Measurements from ENCODE around the gene CALCR.
"Not testable (repeated sequence)": the region's sequence is repeated elsewhere in the genome, so short reads cannot be mapped to it uniquely, and the experiment has no call there.

The CALCR gene

GRCh38 chr7:93559639-93560491 is 14.7 kb downstream of the CALCR start:
- no peak for DNase-seq

- DNase-seq, result peak; percentile 3
Observed at GRCh38 chr7:93558705-93559614, 15.6 kb downstream of the CALCR start.

- no peak for DNase-seq
Observed at GRCh38 chr7:93551931-93552330, 22.6 kb downstream of the CALCR start.

GRCh38 chr7:93551063-93551895 is 23.2 kb downstream of the CALCR start:
- peak; percentile 48 for DNase-seq

- no peak for DNase-seq
Observed at GRCh38 chr7:93547716-93548115, 26.8 kb downstream of the CALCR start.

GRCh38 chr7:93544691-93545090 is 29.8 kb downstream of the CALCR start:
- no peak for DNase-seq

DNA sequence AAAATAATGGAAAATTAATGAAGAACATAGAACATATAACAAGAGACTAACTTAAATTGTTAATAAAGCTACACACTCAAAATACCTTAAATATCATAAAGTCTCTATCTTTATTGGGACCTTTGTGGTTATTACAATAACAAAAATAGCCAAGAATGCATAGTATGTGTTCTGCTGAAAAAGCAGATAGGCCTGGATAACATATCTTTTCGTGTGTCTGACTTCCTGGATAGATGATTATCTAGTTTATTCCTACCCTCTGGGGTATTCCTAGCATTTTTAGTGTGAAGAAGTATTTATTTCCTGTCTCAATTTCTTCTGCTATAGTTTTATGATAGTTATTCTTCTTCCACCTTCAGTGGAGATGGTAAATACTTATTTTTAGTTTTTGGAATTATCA is 36.5 kb downstream of the CALCR start:
- no peak for DNase-seq

DNA sequence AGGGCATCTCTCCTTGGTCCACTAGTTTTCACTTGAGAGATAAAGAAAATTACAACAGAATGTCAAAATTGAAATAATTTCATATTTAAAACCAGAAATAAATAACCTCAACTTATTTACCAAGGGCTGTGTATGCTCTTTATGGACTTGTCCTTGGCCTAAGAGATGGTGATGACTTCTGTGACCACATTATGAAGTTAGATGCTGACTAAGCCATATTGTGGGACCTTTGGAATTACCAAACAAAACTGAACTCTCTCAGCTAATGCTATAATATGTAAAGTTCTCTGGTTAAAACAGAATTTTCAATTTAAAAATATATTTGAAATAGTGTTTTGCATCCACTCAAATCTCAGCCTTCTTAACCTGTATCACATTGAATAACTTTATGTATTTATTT is 38.9 kb downstream of the CALCR start:
- no peak for DNase-seq

DNA sequence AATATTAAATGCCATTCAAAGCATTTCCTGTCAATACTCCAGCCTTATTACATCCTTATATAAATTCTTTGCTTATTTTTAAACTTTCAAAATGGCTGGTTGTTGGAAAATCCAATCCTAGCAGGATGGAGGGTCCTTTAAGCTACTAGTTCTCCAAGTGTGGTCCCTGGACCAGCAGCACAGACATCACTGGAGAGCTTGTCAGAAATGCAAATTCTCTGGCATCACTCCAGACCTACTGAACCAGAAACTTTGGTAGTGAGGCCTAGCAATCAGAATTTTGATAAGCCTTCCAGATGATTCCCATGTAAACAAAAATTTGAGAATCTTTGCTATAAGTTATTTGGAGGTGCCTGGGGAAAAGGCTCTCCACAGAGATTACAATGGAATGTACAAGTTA is 43.8 kb downstream of the CALCR start:
- no peak for DNase-seq

- no peak for DNase-seq
Observed at GRCh38 chr7:93516834-93517233, 57.7 kb downstream of the CALCR start.

DNA sequence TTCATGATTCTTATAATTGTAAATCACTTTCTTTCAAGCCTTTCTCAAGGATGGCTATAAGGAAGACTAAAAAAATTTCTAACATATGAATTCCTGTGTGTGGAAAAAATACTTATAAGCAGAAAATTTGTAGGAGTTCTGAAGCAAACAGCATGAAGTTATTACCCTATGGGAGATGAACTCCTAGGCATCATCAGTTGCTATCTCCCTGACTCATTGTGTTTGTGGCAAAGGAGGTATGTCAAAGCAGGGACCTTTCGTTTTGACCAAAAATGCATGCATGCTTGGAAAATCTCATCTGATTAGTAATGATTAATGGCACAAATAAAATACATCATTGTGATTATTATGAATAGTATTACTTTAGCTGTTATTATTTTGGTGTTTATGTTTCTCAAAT is 59.4 kb downstream of the CALCR start:
- no peak for DNase-seq

GRCh38 chr7:93509303-93509702 is 65.2 kb downstream of the CALCR start:
- no peak for DNase-seq

- DNase-seq, result no peak
Observed at GRCh38 chr7:93503088-93503487, 71.4 kb downstream of the CALCR start.

DNA sequence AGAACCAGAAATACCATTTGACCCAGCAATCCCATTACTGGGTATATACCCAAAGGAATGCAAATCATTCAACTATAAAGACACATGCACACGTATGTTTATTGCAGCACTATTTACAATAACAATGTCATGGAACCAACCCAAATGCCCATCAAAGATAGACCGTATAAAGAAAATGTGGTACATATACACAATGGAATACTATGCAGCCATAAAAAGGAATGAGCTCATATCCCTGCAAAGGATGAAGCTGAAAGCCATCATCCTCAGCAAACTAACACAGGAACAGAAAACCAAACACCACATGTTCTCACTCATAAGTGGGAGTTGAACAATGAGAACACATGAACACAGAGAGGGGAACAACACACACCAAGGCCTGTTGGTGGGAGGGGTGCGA is 82.7 kb downstream of the CALCR start:
- DNase-seq, result not testable (repeated sequence)

- DNase-seq, result no peak
Observed at GRCh38 chr7:93476491-93477344, 97.8 kb downstream of the CALCR start.

GRCh38 chr7:93475811-93476210 is 98.7 kb downstream of the CALCR start:
- no peak for DNase-seq

DNA sequence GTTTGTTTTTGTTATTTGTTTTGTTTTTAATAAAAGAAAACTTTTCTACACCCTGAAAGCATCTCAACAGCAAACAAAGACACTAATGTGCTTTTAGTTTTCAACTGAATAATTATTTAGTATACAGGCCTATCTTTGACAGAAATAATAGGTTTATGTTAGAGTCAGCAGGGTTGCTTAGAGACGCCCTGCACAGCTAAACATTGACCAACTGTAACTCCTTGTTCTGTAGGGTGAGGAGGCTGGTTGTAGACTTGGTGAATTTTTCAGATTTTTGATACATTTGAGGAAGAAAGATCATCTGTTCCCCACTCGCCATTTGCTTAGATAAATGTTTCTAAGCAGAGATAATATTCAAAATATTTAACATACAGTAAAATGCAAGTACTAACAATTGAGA is 103.1 kb downstream of the CALCR start:
- no peak for DNase-seq

GRCh38 chr7:93463764-93464163 is 110.8 kb downstream of the CALCR start:
- DNase-seq, result no peak

GRCh38 chr7:93461350-93461749 is 113.2 kb downstream of the CALCR start:
- DNase-seq, result no peak

DNA sequence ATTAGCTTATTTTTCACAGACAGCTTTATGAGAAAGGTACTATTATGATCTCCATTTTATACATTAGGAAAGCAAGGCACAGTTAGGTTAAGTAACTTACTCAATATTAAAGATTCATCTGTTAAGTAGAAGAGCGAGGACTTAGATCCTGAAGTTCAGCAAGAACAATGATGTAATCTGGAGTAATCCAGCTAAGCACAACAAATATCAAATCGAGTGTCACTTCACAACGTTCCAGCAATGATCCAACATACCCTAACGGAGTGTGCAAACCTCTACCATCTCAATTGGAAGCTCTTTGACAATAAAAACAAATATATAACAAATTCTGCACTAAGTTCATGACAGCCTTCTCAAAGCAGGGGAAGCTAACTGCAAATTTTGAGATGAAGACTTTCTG is 121.3 kb downstream of the CALCR start:
- DNase-seq, result no peak

GRCh38 chr7:93448176-93448575 is 126.3 kb downstream of the CALCR start:
- no peak for DNase-seq

- DNase-seq, result no peak
Observed at GRCh38 chr7:93447509-93447908, 127.0 kb downstream of the CALCR start.

Data from fibroblast of upper back skin (primary cell).